PFSK-1 (cell line): ENCODE measurements around the gene BMPR2.

Source experiments
- FOXP2 ChIP-seq: optimal IDR thresholded peaks from 2 replicates; pipeline ENCODE3; 2011; ENCODE audit warnings: borderline replicate concordance, control low read depth, inconsistent platforms; ENCODE audit not compliant: insufficient read depth; ENCODE audit errors: extremely low read length, extremely low read depth
- POLR2AphosphoS5 ChIP-seq: IDR thresholded peaks from 2 replicates; pipeline ENCODE4 v1.6.1; 2012; ENCODE audit warnings: low read depth, mild to moderate bottlenecking, control low read depth, low read length, moderate library complexity
- SIN3A ChIP-seq: IDR thresholded peaks from 2 replicates; pipeline ENCODE4 v1.6.1; 2012; ENCODE audit warnings: mild to moderate bottlenecking, low read length, moderate library complexity, borderline replicate concordance; ENCODE audit not compliant: insufficient read depth
- TAF1 ChIP-seq: IDR thresholded peaks from 2 replicates; pipeline ENCODE4 v1.6.1; 2012; ENCODE audit warnings: low read length, control low read depth, borderline replicate concordance; ENCODE audit not compliant: insufficient read depth
- TF ChIP-seq, protein P1 (sequence below), 2 experiments: IDR thresholded peaks; 2 replicates each; pipeline versions ENCODE4 v1.6.1 to v1.8.0; 2011 to 2012; ENCODE audit warnings: low read depth in 2 of 2, low read length in 2 of 2, control low read depth in 1 of 2, inconsistent platforms in 1 of 2, mild to moderate bottlenecking in 1 of 2, moderate library complexity in 1 of 2; ENCODE audit not compliant: insufficient read depth in 1 of 2

BMPR2 gene

GRCh38 chr2:202588647-202589581, 212.8 kb downstream of the BMPR2 start:
- TF ChIP-seq, protein P1, sequence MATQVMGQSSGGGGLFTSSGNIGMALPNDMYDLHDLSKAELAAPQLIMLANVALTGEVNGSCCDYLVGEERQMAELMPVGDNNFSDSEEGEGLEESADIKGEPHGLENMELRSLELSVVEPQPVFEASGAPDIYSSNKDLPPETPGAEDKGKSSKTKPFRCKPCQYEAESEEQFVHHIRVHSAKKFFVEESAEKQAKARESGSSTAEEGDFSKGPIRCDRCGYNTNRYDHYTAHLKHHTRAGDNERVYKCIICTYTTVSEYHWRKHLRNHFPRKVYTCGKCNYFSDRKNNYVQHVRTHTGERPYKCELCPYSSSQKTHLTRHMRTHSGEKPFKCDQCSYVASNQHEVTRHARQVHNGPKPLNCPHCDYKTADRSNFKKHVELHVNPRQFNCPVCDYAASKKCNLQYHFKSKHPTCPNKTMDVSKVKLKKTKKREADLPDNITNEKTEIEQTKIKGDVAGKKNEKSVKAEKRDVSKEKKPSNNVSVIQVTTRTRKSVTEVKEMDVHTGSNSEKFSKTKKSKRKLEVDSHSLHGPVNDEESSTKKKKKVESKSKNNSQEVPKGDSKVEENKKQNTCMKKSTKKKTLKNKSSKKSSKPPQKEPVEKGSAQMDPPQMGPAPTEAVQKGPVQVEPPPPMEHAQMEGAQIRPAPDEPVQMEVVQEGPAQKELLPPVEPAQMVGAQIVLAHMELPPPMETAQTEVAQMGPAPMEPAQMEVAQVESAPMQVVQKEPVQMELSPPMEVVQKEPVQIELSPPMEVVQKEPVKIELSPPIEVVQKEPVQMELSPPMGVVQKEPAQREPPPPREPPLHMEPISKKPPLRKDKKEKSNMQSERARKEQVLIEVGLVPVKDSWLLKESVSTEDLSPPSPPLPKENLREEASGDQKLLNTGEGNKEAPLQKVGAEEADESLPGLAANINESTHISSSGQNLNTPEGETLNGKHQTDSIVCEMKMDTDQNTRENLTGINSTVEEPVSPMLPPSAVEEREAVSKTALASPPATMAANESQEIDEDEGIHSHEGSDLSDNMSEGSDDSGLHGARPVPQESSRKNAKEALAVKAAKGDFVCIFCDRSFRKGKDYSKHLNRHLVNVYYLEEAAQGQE (IDR thresholded peaks at IDR 0.05; ENCODE audit: insufficient read depth in 1 of 2, low read depth in 2 of 2, low read length in 2 of 2), result no peak
- TF ChIP-seq FOXP2 (peak; percentile 82), POLR2AphosphoS5 (no peak)

DNA sequence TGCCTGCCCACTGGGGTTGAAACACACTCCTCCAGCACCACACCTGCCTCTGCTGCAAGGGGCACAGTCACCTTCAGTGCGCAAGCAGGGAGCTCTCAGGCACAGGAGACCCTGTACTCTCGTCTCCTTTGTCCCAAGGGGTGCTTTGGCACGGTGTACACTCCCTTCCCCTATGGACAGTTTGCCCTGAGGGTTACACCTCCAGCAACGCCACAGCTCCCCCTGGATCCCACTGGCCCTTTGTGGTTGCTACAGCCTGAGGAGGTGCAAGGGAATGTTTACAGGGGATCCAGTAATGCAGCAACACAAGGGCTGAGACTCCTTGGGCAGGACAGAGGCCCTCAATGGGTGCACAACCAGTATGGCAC, 213.4 kb downstream of the BMPR2 start:
- no peak for TF ChIP-seq FOXP2
- TF ChIP-seq, protein P1 (IDR thresholded peaks at IDR 0.05; ENCODE audit: insufficient read depth in 1 of 2, low read depth in 2 of 2, low read length in 2 of 2), result no peak

- TF ChIP-seq POLR2AphosphoS5, result no peak
- TF ChIP-seq, protein P1 (IDR thresholded peaks at IDR 0.05; ENCODE audit: insufficient read depth in 1 of 2, low read depth in 2 of 2, low read length in 2 of 2), result no peak
- TF ChIP-seq SIN3A, result no peak
- TF ChIP-seq TAF1, result no peak
Measured at GRCh38 chr2:202592566-202592965, 216.4 kb downstream of the BMPR2 start.

DNA sequence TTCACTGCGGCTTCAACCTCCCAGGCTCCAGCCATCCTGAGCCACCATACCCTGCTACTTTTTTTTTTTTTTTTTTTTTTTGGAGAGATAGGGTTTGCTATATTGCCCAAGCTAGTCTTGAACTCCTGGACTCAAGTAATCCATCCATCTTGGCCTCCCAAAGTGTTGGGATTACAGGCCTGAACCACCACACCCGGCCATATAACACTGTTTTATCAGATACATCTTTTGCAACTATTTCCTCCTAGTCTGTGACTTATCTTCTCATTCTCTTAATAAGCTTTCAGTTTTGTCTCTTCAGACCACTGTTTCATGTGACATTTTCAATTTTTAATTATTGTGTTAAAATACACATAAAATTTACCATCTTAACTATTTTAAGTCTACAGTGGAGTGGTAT, 223.0 kb downstream of the BMPR2 start:
- no peak for TF ChIP-seq SIN3A
- no peak for TF ChIP-seq POLR2AphosphoS5
- no peak for TF ChIP-seq TAF1
- no peak for TF ChIP-seq FOXP2
- TF ChIP-seq, protein P1 (IDR thresholded peaks at IDR 0.05; ENCODE audit: insufficient read depth in 1 of 2, low read depth in 2 of 2, low read length in 2 of 2), result no peak

DNA sequence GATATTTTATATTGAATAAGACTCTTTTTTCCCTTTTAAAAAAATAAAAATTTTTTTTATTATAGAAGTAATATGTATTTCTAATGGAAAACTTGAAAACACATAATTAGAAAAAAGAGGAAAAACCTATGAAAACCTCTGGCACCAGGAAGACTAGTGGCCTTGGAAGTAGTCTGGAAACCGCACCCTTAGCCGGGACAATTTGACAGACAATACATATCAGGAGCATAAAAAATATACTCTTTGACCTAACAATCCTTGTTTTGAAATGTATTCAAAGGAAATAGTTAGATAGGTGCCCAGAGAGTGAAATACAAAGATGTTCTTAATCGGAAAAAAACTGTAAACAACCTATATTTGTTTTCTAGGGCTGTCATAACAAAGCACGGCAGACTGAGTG, 223.8 kb downstream of the BMPR2 start:
- TF ChIP-seq TAF1 (no peak), POLR2AphosphoS5 (no peak), SIN3A (no peak)
